GM12878 (cell line): ENCODE results near the gene MAT1A. TPM values are rescaled to one million over a fixed set of nuclear protein-coding genes. Genes with fewer than 3 reads are reported as not detected.
"Not testable (repeated sequence)": the region's sequence is repeated elsewhere in the genome, so short reads cannot be mapped to it uniquely, and the experiment has no call there.

Source experiments
- ATAC-seq: fragments of 200-7000 bp; cut with Tn5 transposase; 3 replicates; pipeline ENCODE4 v1.9.1; 2020; ENCODE audit warnings: mild to moderate bottlenecking, moderate library complexity
- BruUV-seq: library from RNA; stranded (reverse); fragments of 400-500 nt; replicated peaks from 2 replicates; lab custom pipeline; 2021; lab: Mats Ljungman, UMichigan
- CTCF ChIA-PET: fragments of 300-600 bp; sonication (Branson Sonifier 250); formaldehyde crosslinking; extraction: SDS; loops from one replicate; lab custom pipeline; 2021; ENCODE audit warnings: inconsistent platforms; lab: Yijun Ruan, JAX
- POLR2A ChIA-PET: fragments of 350-600 bp; formaldehyde crosslinking; extraction: SDS; loops from one replicate; lab custom pipeline; 2021; ENCODE audit warnings: inconsistent platforms; lab: Charles Lee
- RAD21 ChIA-PET: fragments of 300-600 bp; sonication (Branson Sonifier 250); formaldehyde crosslinking; loops from one replicate; lab custom pipeline; 2023; ENCODE audit warnings: antibody characterized with exemption; ENCODE audit not compliant: unreplicated experiment; lab: Charles Lee
- SMC1A ChIA-PET: fragments of 300-600 bp; sonication (Branson Sonifier 250); formaldehyde crosslinking; loops from one replicate; lab custom pipeline; 2023; ENCODE audit not compliant: unreplicated experiment, uncharacterized antibody; lab: Charles Lee
- DNase-seq: peaks from one replicate; pipeline ENCODE4 v3.0.0-alpha.2; 2011; ENCODE audit warnings: low read depth, low spot score
- FAIRE-seq: peaks from 3 replicates; lab custom pipeline; 2011; peaks lifted over from hg19 to GRCh38; lab: Jason Lieb, UNC
- H2AFZ ChIP-seq: 2 replicates; pipeline ENCODE4 v1.6.0; 2011; ENCODE audit warnings: low read depth, low read length, control low read depth; ENCODE audit not compliant: control insufficient read depth
- H3K27ac ChIP-seq: 2 replicates; pipeline ENCODE4 v1.5.1; 2011; ENCODE audit warnings: control low read depth; ENCODE audit not compliant: control insufficient read depth, insufficient read depth
- H3K27me3 ChIP-seq, 2 experiments: replicated peaks in 1 of 2; 2 replicates each; pipeline versions ENCODE4 v1.6.0 to v1.6.1; 2011; ENCODE audit warnings: low read length in 1 of 2; ENCODE audit not compliant: control insufficient read depth in 2 of 2, insufficient read depth in 2 of 2
- H3K36me3 ChIP-seq, 2 experiments: 2 replicates each; pipeline ENCODE4 v1.5.1; 2011; ENCODE audit warnings: low read length in 1 of 2; ENCODE audit not compliant: control insufficient read depth in 2 of 2, insufficient read depth in 2 of 2
- H3K4me1 ChIP-seq: 2 replicates; pipeline ENCODE4 v1.6.1; 2011; ENCODE audit warnings: mild to moderate bottlenecking, low read length, moderate library complexity, mixed read lengths; ENCODE audit not compliant: control insufficient read depth, insufficient read depth
- H3K4me2 ChIP-seq: 2 replicates; pipeline ENCODE4 v1.6.0; 2011; ENCODE audit warnings: control low read depth; ENCODE audit not compliant: control insufficient read depth, insufficient read depth
- H3K4me3 ChIP-seq: fragments of 200-600 bp; sonication (generic); 2 replicates; pipeline ENCODE4 v1.5.1; 2016
- H3K79me2 ChIP-seq: 2 replicates; pipeline ENCODE4 v1.6.0; 2011; ENCODE audit warnings: low read length; ENCODE audit not compliant: control insufficient read depth, insufficient read depth
- H3K9ac ChIP-seq: 2 replicates; pipeline ENCODE4 v1.8.0; 2011; ENCODE audit warnings: low read length, control low read depth, mixed read lengths; ENCODE audit not compliant: control insufficient read depth, insufficient read depth
- H3K9me3 ChIP-seq: replicated peaks from 3 replicates; pipeline ENCODE4 v1.5.1; 2011; ENCODE audit warnings: mild to moderate bottlenecking, low read length; ENCODE audit not compliant: control insufficient read depth, insufficient read depth
- H4K20me1 ChIP-seq: 2 replicates; pipeline ENCODE4 v1.6.0; 2011; ENCODE audit not compliant: control insufficient read depth, insufficient read depth
- LARP7 ChIP-seq: fragments of 450-650 bp; IDR thresholded peaks from 2 replicates; pipeline ENCODE4 v1.6.1; 2017; ENCODE audit warnings: mild to moderate bottlenecking
- MEF2A ChIP-seq: IDR thresholded peaks from 2 replicates; pipeline ENCODE4 v1.6.1; 2011; ENCODE audit warnings: low read depth, mild to moderate bottlenecking, low read length, moderate library complexity; ENCODE audit not compliant: insufficient read depth
- POLR2A ChIP-seq: IDR thresholded peaks from 2 replicates; pipeline ENCODE4 v1.6.1; 2011; ENCODE audit warnings: low read depth, mild to moderate bottlenecking, low read length
- RAD51 ChIP-seq: fragments of 450-650 bp; IDR thresholded peaks from 2 replicates; pipeline ENCODE4 v1.6.1; 2016; ENCODE audit warnings: moderate library complexity, mild to moderate bottlenecking, inconsistent platforms
- YY1 ChIP-seq: IDR thresholded peaks from 2 replicates; pipeline ENCODE4 v1.6.1; 2011; ENCODE audit warnings: low read depth, mild to moderate bottlenecking, low read length
- ZBED1 ChIP-seq: IDR thresholded peaks from 2 replicates; pipeline ENCODE4 v1.6.1; 2016; ENCODE audit warnings: borderline replicate concordance
- WGBS: methylation state at CpG from one replicate; pipeline ENCODE4 v1.1.6; 2016; ENCODE audit warnings: low lambda C conversion rate; ENCODE audit not compliant: insufficient replicate concordance, insufficient coverage; ENCODE audit errors: missing lambda C conversion rate; 5-methylcytosine and 5-hydroxymethylcytosine counted together
- in situ Hi-C: fragments of 300-500 bp; cut with MboI; formaldehyde crosslinking; loops from 9 replicates; pipeline ENCODE4 v1.14.3; 2018; ENCODE audit warnings: mixed read lengths
- intact Hi-C: fragments of 100-400 bp; cut with micrococcal nuclease; formaldehyde crosslinking; loops from one replicate; pipeline ENCODE4 v1.14.2; 2022; ENCODE audit not compliant: unreplicated experiment
- polyA plus RNA-seq, 11 experiments: library from polyadenylated mRNA; depleted of rRNA in 4 of 11; unstranded in 6 of 11; stranded (reverse) in 5 of 11; fragments of >200 nt; fragmentation: Nextera tagmentation in 4 of 11; fragmentation: Illumina TruSeq in 1 of 11; extraction: Ambion mirVana in 4 of 11; extraction: Trizol in 1 of 11; gene quantifications; 1 replicate in 1 of 11; 2 replicates in 10 of 11; pipeline versions ENCODE4 v1.2.1 to v1.2.3, GENCODE V29; 2011 to 2016; ENCODE audit warnings: inconsistent platforms in 2 of 11, missing spikeins in 2 of 11, low read depth in 1 of 11
- total RNA-seq, 4 experiments: library from RNA; depleted of rRNA in 3 of 4; stranded (reverse); fragments of >200 nt in 3 of 4; fragmentation: Illumina TruSeq in 1 of 4; extraction: Trizol in 1 of 4; gene quantifications; 2 replicates each; pipeline versions ENCODE4 v1.2.1 to v1.2.3, GENCODE V29; 2013 to 2021
- TF ChIP-seq, protein P1 (sequence below): fragments of 450-650 bp; IDR thresholded peaks from 2 replicates; pipeline ENCODE4 v1.6.1; 2016; ENCODE audit warnings: mild to moderate bottlenecking
- TF ChIP-seq, protein P2 (sequence below): IDR thresholded peaks from 2 replicates; pipeline ENCODE4 v1.6.1; 2012; ENCODE audit warnings: improper control_type of control experiment, low read depth, low read length; ENCODE audit not compliant: insufficient replicate concordance
- TF ChIP-seq, protein P3 (sequence below): fragments of 450-650 bp; IDR thresholded peaks from 2 replicates; pipeline ENCODE4 v1.6.1; 2017; ENCODE audit warnings: low read depth, mild to moderate bottlenecking, moderate library complexity

MAT1A gene
- total and polyA plus RNA-seq, 10 of the 15 experiments (the other 5 are each of a cell fraction or from before 2014, with no cell fraction given): 0.23 TPM; not detected in 9

DNA sequence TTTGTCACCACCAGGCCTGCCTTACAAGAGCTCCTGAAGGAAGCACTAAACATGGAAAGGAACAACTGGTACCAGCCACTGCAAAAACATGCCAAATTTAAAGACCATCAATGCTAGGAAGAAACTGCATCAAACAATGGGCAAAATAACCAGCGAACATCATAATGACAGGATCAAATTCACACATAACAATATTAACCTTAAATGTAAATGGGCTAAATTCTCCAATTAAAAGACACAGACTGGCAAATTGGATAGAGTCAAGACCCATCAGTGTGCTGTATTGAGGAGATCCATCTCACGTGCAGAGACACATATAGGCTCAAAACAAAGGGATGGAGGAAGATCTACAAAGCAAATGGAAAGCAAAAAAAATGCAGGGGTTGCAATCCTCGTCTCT is 16.5 kb upstream of the MAT1A start:
- ATAC-seq, SMC1A ChIA-PET, BruUV-seq, H3K4me1 ChIP-seq, in situ Hi-C loops, H4K20me1 ChIP-seq, H3K9ac ChIP-seq, H3K79me2 ChIP-seq, H2AFZ ChIP-seq, H3K36me3 ChIP-seq, DNase-seq, H3K4me3 ChIP-seq, FAIRE-seq, H3K27ac ChIP-seq, RAD21 ChIA-PET, H3K9me3 ChIP-seq, CTCF ChIA-PET, POLR2A ChIA-PET, intact Hi-C loops, H3K4me2 ChIP-seq, H3K27me3 ChIP-seq: not testable (repeated sequence)
- 23% methylated on average over 3 of the region's 3 CpGs for WGBS

DNA sequence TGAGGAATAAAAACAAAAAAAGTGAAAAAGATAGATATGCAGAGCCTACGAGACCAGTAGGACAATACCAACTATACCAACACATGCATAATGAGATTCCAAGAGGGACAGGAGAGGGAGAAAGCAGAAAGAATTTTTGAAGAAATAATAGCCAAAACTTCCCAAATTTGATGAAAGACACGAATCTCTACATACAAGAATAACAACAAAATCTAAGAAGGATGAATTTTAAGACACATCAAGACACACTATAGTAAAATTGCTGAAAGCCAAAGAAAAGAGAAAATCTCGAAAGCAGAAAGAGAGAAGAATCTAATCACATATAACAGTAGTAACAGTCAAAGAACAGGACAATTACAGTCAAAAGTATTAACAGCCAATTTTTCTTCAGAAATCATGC is 7.5 kb upstream of the MAT1A start:
- intact Hi-C loops (no loop called here), in situ Hi-C loops (no loop called here)
- FAIRE-seq: no peak
- ChIA-PET CTCF (no interaction called here), RAD21 (no interaction called here), POLR2A (no interaction called here), SMC1A (no interaction called here)
- WGBS: 0% methylated on average over 3 of the region's 3 CpGs
- Histone ChIP-seq H2AFZ (no peak overlapping the region), H3K27me3 (no peaks in the 10 kb centered on the region; a peak in 2 of 4 replicates), H3K9me3 (no peaks in the 10 kb centered on the region; the same call in 2 of the 3 replicates), H3K4me3 (no peak overlapping the region), H4K20me1 (no peaks in the 10 kb centered on the region), H3K27ac (no peak overlapping the region), H3K36me3 (no peaks in the 10 kb centered on the region), H3K79me2 (no peaks in the 10 kb centered on the region), H3K4me1 (no peaks in the 10 kb centered on the region), H3K4me2 (no peak overlapping the region), H3K9ac (no peak overlapping the region)
- ATAC-seq: no peak
- no peak for DNase-seq
- no TSS peak for BruUV-seq
- TF ChIP-seq, protein P1, sequence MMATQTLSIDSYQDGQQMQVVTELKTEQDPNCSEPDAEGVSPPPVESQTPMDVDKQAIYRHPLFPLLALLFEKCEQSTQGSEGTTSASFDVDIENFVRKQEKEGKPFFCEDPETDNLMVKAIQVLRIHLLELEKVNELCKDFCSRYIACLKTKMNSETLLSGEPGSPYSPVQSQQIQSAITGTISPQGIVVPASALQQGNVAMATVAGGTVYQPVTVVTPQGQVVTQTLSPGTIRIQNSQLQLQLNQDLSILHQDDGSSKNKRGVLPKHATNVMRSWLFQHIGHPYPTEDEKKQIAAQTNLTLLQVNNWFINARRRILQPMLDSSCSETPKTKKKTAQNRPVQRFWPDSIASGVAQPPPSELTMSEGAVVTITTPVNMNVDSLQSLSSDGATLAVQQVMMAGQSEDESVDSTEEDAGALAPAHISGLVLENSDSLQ: no peak
- TF ChIP-seq ZBED1: no peak
- TF ChIP-seq, protein P2, sequence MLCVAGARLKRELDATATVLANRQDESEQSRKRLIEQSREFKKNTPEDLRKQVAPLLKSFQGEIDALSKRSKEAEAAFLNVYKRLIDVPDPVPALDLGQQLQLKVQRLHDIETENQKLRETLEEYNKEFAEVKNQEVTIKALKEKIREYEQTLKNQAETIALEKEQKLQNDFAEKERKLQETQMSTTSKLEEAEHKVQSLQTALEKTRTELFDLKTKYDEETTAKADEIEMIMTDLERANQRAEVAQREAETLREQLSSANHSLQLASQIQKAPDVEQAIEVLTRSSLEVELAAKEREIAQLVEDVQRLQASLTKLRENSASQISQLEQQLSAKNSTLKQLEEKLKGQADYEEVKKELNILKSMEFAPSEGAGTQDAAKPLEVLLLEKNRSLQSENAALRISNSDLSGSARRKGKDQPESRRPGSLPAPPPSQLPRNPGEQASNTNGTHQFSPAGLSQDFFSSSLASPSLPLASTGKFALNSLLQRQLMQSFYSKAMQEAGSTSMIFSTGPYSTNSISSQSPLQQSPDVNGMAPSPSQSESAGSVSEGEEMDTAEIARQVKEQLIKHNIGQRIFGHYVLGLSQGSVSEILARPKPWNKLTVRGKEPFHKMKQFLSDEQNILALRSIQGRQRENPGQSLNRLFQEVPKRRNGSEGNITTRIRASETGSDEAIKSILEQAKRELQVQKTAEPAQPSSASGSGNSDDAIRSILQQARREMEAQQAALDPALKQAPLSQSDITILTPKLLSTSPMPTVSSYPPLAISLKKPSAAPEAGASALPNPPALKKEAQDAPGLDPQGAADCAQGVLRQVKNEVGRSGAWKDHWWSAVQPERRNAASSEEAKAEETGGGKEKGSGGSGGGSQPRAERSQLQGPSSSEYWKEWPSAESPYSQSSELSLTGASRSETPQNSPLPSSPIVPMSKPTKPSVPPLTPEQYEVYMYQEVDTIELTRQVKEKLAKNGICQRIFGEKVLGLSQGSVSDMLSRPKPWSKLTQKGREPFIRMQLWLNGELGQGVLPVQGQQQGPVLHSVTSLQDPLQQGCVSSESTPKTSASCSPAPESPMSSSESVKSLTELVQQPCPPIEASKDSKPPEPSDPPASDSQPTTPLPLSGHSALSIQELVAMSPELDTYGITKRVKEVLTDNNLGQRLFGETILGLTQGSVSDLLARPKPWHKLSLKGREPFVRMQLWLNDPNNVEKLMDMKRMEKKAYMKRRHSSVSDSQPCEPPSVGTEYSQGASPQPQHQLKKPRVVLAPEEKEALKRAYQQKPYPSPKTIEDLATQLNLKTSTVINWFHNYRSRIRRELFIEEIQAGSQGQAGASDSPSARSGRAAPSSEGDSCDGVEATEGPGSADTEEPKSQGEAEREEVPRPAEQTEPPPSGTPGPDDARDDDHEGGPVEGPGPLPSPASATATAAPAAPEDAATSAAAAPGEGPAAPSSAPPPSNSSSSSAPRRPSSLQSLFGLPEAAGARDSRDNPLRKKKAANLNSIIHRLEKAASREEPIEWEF: no peak
- TF ChIP-seq, protein P3, sequence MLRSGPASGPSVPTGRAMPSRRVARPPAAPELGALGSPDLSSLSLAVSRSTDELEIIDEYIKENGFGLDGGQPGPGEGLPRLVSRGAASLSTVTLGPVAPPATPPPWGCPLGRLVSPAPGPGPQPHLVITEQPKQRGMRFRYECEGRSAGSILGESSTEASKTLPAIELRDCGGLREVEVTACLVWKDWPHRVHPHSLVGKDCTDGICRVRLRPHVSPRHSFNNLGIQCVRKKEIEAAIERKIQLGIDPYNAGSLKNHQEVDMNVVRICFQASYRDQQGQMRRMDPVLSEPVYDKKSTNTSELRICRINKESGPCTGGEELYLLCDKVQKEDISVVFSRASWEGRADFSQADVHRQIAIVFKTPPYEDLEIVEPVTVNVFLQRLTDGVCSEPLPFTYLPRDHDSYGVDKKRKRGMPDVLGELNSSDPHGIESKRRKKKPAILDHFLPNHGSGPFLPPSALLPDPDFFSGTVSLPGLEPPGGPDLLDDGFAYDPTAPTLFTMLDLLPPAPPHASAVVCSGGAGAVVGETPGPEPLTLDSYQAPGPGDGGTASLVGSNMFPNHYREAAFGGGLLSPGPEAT: no peak
- TF ChIP-seq YY1: no peak
- no peak for TF ChIP-seq LARP7
- TF ChIP-seq RAD51: no peak
- TF ChIP-seq POLR2A: no peak
- no peak for TF ChIP-seq MEF2A
